Measurements from ENCODE around the gene SEMA4C.

Gene SEMA4C

GRCh38 chr2:96813656-96814055, 56.2 kb downstream of the SEMA4C start:
- TF ChIP-seq CTCF (conservative IDR thresholded peaks at IDR 0.05) = no peak
- TF ChIP-seq ZFX (IDR thresholded peaks at IDR 0.05) = no peak
- no peak overlapping the region for H3K27ac ChIP-seq

DNA sequence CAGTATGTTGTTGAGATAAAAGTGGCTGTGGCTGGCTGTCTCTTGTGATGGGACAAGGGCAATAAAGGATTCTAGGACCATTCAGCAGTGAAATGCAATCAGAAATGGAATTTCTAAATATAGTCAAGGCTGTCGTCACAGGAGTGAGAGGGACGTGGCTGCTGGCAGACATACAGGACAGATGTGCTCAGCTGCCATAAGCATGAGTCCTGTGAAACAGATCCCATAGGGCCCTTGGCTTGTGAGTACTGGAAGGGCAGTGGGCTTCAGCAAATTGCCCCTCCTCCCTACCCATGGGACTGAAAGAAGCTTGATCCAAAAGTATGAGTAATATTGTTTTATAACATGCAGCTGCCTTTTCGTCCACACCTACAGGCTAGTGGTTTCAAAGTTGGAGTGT, 58.0 kb downstream of the SEMA4C start:
- no peak overlapping the region for H3K27ac ChIP-seq
- TF ChIP-seq ZFX (IDR thresholded peaks at IDR 0.05) (no peak), CTCF (conservative IDR thresholded peaks at IDR 0.05) (no peak)

DNA sequence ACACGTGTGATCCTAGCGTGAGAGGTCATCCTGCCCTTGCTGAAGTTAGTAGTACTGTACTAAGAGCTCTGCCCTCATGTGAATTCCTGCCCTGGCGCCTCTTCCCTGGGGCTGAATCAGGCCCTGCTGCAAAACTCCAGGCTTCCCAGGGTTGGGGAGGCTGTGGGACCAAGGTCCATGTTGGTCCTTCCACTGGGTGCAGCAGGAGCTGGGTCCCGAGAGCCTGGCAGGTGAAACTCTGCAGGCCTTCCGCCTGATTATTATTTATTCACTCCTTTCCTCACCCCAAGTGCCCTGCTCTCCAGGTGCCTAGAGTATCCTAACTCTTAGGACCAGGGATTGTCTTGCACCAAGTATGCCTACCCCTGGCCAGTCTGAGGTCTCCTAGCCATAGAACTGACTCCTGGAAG, 59.1 kb downstream of the SEMA4C start:
- no peak for TF ChIP-seq ZFX (IDR thresholded peaks at IDR 0.05)
- no peak for TF ChIP-seq CTCF (conservative IDR thresholded peaks at IDR 0.05)
- H3K27ac ChIP-seq = no peak overlapping the region

GRCh38 chr2:96809951-96810782, 59.7 kb downstream of the SEMA4C start:
- TF ChIP-seq CTCF (conservative IDR thresholded peaks at IDR 0.05) (no peak), ZFX (IDR thresholded peaks at IDR 0.05) (no peak)
- H3K27ac ChIP-seq = no peak overlapping the region

Data from C4-2B (cell line).